Glutamatergic neuron (in vitro differentiated cells): Measurements from ENCODE around the gene DDX49. TPM values are rescaled to one million over a fixed set of nuclear protein-coding genes. Genes with fewer than 3 reads are reported as not detected.

Experiments used
- DNase-seq: peaks from one replicate; pipeline ENCODE4 v3.0.0; 2022
- H3K27ac Mint-ChIP-seq: one replicate; pipeline ENCODE4 v1.8.0; 2020; ENCODE audit warnings: mild to moderate bottlenecking, mixed read lengths, inconsistent platforms; ENCODE audit not compliant: unreplicated experiment
- H3K27me3 Mint-ChIP-seq: one replicate; pipeline ENCODE4 v1.8.0; 2020; ENCODE audit warnings: mild to moderate bottlenecking, moderate library complexity, mixed read lengths, inconsistent platforms; ENCODE audit not compliant: unreplicated experiment
- H3K36me3 Mint-ChIP-seq: one replicate; pipeline ENCODE4 v1.8.0; 2020; ENCODE audit warnings: mild to moderate bottlenecking, mixed read lengths, inconsistent platforms; ENCODE audit not compliant: unreplicated experiment
- H3K4me1 Mint-ChIP-seq: one replicate; pipeline ENCODE4 v1.8.0; 2020; ENCODE audit warnings: mild to moderate bottlenecking, low read depth, mixed read lengths, inconsistent platforms; ENCODE audit not compliant: unreplicated experiment
- H3K4me3 Mint-ChIP-seq: one replicate; pipeline ENCODE4 v1.8.0; 2020; ENCODE audit warnings: mild to moderate bottlenecking, mixed read lengths, inconsistent platforms; ENCODE audit not compliant: unreplicated experiment
- H3K9me3 Mint-ChIP-seq: one replicate; pipeline ENCODE4 v1.8.0; 2020; ENCODE audit warnings: mild to moderate bottlenecking, moderate library complexity, mixed read lengths, inconsistent platforms; ENCODE audit not compliant: unreplicated experiment
- CTCF ChIP-seq: fragments of 200-600 bp; sonication (generic); IDR thresholded peaks from one replicate; pipeline ENCODE4 v1.5.0; 2021; ENCODE audit not compliant: partially characterized antibody, unreplicated experiment
- total RNA-seq: library from RNA; stranded (reverse); fragmentation: NEBNext Ultra II Directional; extraction: Animal tissue kit (Norgen Biotek cat#: 25700); gene quantifications from one replicate; pipeline ENCODE4 v1.2.1, GENCODE V29; 2021; ENCODE audit not compliant: unreplicated experiment

Gene DDX49
- total RNA-seq, 1 donor from 2014 or later = 51.4 TPM

- no peak overlapping the region for H3K4me3 Mint-ChIP-seq
- TF ChIP-seq CTCF = no peak
- H3K27me3 Mint-ChIP-seq = peaks cover 10% of the 10 kb centered on the region
- H3K9me3 Mint-ChIP-seq = peaks cover 5% of the 10 kb centered on the region
- DNase-seq = no peak
- H3K27ac Mint-ChIP-seq = no peak overlapping the region
- H3K36me3 Mint-ChIP-seq = peaks cover 24% of the 10 kb centered on the region
- H3K4me1 Mint-ChIP-seq = peaks cover 4% of the 10 kb centered on the region
These were observed 43.8 kb upstream of the DDX49 start for GRCh38 chr19:18875726-18876125.

- no peak for TF ChIP-seq CTCF
- H3K4me3 Mint-ChIP-seq = no peak overlapping the region
- no peak for DNase-seq
- no peak overlapping the region for H3K27ac Mint-ChIP-seq
- peaks cover 24% of the 10 kb centered on the region for H3K36me3 Mint-ChIP-seq
- peaks cover 5% of the 10 kb centered on the region for H3K27me3 Mint-ChIP-seq
- no peaks in the 10 kb centered on the region for H3K4me1 Mint-ChIP-seq
- H3K9me3 Mint-ChIP-seq = peaks cover 6% of the 10 kb centered on the region
These were observed 42.6 kb upstream of the DDX49 start for GRCh38 chr19:18876865-18877264.

- Mint-ChIP-seq H3K9me3 (peaks cover 3% of the 10 kb centered on the region), H3K27me3 (peaks cover 2% of the 10 kb centered on the region), H3K36me3 (peaks cover 18% of the 10 kb centered on the region), H3K4me1 (no peaks in the 10 kb centered on the region), H3K27ac (no peak overlapping the region), H3K4me3 (no peak overlapping the region)
- no peak for DNase-seq
- TF ChIP-seq CTCF = no peak
These were observed 41.3 kb upstream of the DDX49 start for GRCh38 chr19:18878058-18878797.

- TF ChIP-seq CTCF = no peak
- Mint-ChIP-seq H3K27ac (no peak overlapping the region), H3K27me3 (peaks cover 2% of the 10 kb centered on the region), H3K4me1 (no peaks in the 10 kb centered on the region), H3K36me3 (peaks cover 18% of the 10 kb centered on the region), H3K9me3 (peaks cover 3% of the 10 kb centered on the region), H3K4me3 (no peak overlapping the region)
- no peak for DNase-seq
These were observed 40.5 kb upstream of the DDX49 start for GRCh38 chr19:18878858-18879578.
